ENCODE data around the gene LDB3.

The LDB3 gene

DNA sequence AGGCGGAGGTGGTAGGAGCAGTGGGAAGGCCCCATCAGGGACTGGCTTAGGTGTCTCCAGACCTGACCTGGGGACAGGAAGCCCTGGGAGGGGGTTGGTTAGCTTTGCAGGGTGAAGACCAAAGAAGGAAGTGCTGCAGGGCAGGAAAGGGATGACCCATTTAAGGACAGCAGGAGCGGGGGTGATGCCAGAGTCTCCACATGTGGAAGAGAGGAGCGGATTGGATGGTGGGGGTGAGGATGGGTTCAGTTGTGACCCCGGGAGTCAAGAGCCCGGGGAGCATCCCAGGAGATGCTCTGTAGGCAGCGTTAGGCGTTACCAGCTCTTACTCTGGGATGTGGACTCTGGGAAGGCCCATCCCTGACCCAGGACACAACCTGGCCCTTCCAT is 3.1 kb upstream of the LDB3 start:
- no peak for FAIRE-seq

GRCh38 chr10:86665868-86666267 is 2.4 kb upstream of the LDB3 start:
- FAIRE-seq, result no peak

- no peak for FAIRE-seq
Observed at GRCh38 chr10:86666538-86666937, 1.8 kb upstream of the LDB3 start.

DNA sequence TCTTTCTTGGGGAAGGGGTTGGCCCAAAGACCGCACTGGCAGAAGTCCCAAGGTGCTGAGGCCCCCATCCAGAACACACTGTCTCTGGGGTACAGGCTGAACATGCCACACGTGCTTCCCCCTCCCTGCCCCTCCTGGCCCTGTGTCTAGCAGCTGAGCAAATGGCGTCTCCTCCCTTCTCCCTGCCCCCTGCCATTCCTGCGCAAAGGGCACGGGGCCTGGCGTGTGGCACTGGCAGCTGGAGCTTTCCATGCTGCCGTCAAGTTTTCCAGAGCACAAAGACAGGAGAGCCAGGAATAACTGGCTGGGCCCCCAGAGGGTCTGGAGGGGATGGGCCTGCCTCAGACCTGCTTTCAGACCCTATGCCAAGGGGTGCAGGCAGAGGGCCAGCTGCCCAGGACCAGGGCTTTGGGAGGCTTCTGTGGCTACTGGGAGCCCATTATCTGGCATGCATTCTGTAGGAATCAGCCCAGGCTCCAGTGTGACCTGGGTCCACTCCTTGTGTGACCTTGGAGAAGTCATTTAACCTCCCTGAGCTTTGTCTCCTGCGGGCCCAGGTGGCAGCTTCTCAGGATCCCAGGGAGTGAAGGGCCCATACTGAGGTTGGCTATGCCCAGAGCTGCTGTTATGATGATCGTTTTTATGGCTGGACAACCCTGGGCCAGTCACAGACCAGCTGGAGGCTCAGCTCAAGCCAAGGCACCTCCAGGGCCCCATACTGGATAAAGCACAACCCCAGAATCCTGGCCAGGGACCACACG is 710 bp upstream of the LDB3 start:
- FAIRE-seq, result no peak

GRCh38 chr10:86670290-86670811 is 2.0 kb downstream of the LDB3 start:
- FAIRE-seq, result no peak

DNA sequence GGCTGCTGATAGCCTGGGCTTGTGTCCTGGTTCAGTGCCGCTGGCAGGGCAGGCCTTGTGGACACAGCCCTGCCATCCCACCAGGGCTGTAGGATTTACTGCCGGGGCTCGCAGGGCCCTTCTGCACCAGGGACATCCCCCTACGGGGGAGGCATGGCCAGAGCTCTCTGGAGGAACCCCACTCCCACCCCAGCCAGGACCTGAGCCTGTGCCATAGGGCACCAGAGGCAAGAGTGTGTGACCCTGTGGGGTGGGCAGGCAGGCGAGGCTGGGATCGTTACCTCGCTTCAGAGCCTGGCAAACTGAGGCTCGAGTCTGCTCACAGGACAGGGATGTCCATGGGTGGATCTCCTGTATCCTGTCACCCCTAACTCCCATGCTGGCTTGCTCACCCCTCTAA is 2.6 kb downstream of the LDB3 start:
- no peak for FAIRE-seq

- no peak for FAIRE-seq
Observed at GRCh38 chr10:86671419-86671818, 3.1 kb downstream of the LDB3 start.

DNA sequence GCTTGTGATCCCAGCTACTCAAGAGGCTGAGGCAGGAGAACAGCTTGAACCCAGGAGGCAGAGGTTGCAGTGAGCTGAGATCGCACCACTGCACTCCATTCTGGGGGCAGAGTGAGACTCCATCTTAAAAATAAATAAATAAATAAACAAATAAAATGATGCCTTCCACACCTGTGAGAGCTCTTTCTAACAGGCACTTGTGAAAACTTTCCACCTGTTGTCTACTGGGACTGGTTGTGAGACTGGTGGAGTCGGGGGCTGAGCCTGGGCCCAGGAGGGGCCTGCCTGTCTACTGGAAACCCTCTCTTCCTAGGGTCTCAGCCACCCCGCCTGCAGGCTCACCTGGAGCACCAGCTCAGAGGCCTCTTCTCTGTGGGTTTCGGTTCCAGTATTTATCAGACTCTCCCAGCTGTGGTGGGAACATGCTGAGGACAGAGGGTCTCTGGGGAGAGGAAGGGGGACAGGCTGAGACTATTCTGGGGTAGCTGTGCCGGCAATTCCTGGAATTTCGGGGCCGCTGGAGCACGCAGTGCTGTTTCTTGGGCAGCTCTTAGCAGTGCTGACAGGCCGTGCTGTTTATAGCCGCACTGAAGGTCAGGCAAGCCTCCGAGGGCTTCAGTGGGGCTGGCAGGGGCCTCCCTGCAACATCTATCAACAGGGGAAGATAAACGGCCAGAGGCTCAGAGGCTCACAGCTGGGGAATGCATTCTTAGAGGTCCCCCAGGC is 3.8 kb downstream of the LDB3 start:
- FAIRE-seq, result no peak

DNA sequence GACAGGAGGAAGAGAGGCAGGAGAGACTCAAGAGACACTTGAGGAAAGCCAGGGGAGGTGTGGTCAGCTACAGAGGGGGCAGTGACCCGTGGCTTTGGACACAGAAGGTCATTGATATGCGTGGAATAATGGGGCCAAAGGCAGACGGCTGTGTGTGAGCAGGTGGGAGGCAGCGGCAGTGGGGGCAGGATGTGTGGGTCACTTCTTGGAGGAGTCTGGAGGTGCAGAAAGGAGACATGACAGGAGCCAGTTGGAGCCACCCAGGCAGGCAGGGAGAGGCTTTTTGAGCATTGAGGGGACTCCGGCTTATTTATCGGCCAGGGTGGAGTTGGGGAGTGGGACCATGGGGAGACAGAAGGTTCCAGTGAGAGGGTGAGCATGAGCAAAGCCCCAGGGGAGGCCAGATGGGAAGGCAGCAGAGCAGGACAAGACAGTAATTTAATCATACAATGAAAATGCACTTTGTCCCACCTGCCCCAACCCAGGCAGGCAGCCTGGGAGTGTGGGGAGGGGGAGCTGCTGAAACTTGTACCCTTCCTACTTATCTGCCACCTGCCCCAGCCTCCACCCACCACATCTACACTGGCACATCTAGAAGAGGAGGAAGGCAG is 5.0 kb downstream of the LDB3 start:
- FAIRE-seq, result no peak

- FAIRE-seq, result no peak
Observed at GRCh38 chr10:86673827-86674581, 5.7 kb downstream of the LDB3 start.

GRCh38 chr10:86674912-86675311 is 6.6 kb downstream of the LDB3 start:
- FAIRE-seq, result no peak

GRCh38 chr10:86677374-86677773 is 9.1 kb downstream of the LDB3 start:
- FAIRE-seq, result no peak

GRCh38 chr10:86678999-86679792 is 10.9 kb downstream of the LDB3 start:
- no peak for FAIRE-seq

DNA sequence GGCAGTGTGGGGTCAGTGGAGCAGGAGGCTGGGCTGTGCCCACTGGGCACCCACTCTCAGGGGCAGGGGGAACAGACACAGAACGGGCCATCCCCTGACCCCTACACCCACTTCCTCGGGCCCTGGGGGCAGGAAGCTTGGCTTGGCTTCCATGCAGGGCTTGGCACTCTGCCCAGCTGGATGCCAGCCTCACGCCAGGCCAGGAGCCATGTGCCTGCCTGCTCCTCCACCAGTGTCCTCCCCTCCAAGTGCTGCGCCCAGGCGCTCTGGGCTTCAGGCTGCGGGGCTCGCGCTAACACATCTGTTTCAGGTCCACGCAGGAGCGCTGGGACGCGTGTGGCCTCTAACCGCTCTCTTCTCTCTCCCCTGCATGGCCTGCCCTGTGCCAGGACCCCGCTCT is 12.7 kb downstream of the LDB3 start:
- no peak for FAIRE-seq

- no peak for FAIRE-seq
Observed at GRCh38 chr10:86681722-86682386, 13.5 kb downstream of the LDB3 start.

DNA sequence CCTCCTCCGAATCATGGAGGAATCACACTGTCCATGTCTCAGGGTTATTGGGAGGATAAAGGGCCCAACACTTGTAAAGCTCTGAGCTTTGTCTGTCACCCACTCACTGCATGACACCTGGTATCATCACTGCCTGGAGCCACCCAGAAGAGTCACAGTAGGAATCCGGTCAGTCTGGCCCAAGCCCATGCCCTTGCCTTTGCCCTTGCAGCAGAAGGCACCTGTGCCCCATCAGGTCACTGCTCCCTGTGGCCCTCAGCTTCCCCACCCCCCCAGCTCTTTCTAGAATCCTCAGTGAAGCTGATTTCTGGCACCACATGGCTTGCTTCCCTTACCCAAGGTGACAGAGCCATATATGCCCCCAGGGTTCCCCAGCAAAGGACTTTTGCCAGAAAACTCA is 14.4 kb downstream of the LDB3 start:
- FAIRE-seq, result no peak

GRCh38 chr10:86684331-86685097 is 16.2 kb downstream of the LDB3 start:
- FAIRE-seq, result no peak

DNA sequence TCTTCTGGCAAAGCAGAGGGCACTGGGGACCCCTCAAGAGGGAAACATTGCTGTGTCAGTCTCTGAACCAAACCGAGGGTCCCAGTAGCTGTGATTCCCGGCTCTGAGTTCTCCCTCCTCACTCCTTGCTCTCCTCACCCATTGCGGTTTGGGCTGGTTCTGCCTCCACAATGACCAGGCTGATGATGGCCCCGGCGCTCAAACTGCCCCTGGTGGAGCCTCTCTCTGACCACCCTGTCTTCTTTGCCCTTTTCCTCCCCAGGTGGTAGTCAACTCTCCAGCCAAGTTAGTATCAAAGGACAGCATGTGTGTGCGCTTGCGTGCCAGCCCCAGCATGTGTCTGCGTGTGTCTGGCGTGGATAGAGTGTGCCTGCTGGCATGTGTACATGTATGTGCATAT is 17.1 kb downstream of the LDB3 start:
- no peak for FAIRE-seq

- FAIRE-seq, result no peak
Observed at GRCh38 chr10:86685893-86686632, 17.8 kb downstream of the LDB3 start.

DNA sequence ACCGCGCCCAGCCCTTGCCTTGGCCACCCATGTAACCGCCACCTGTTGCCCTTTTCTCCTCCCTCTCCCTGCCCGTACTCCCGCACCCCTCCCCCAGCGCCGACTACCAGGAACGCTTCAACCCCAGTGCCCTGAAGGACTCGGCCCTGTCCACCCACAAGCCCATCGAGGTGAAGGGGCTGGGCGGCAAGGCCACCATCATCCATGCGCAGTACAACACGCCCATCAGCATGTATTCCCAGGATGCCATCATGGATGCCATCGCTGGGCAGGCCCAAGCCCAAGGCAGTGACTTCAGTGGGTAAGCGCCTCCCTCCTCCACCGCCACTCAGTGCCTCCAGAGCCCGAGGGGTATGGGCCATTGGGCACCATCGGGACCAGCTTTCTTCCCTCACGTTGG is 18.7 kb downstream of the LDB3 start:
- FAIRE-seq, result no peak
